Trophoblast cell (in vitro differentiated cells and primary cell): Measurements from ENCODE around the gene CBX2.

Experiments
- DNase-seq, 2 donors: peaks; one replicate each; pipeline ENCODE4 v3.0.0-alpha.2; 2016
- H2AFZ ChIP-seq: 2 replicates; pipeline ENCODE4 v1.6.1; 2013; ENCODE audit warnings: low read length, moderate library complexity, mild to moderate bottlenecking; ENCODE audit not compliant: insufficient read depth, poor library complexity
- H2AK5ac ChIP-seq: 2 replicates; pipeline ENCODE4 v1.6.1; 2013; ENCODE audit warnings: mild to moderate bottlenecking, low read length
- H2BK120ac ChIP-seq: 2 replicates; pipeline ENCODE4 v1.6.1; 2013; ENCODE audit warnings: low read length, mild to moderate bottlenecking, moderate library complexity; ENCODE audit not compliant: insufficient read depth, poor library complexity
- H2BK12ac ChIP-seq: 2 replicates; pipeline ENCODE4 v1.6.1; 2013; ENCODE audit warnings: mild to moderate bottlenecking, low read length, moderate library complexity
- H2BK5ac ChIP-seq: 2 replicates; pipeline ENCODE4 v1.6.1; 2013; ENCODE audit warnings: low read length, low read depth, moderate library complexity, mild to moderate bottlenecking; ENCODE audit not compliant: poor library complexity
- H3K14ac ChIP-seq: 2 replicates; pipeline ENCODE4 v1.6.1; 2013; ENCODE audit warnings: mild to moderate bottlenecking, low read length
- H3K18ac ChIP-seq: 2 replicates; pipeline ENCODE4 v1.6.1; 2013; ENCODE audit warnings: mild to moderate bottlenecking, low read length
- H3K23ac ChIP-seq: 2 replicates; pipeline ENCODE4 v1.6.1; 2013; ENCODE audit warnings: low read length
- H3K27ac ChIP-seq: 2 replicates; pipeline ENCODE4 v1.5.1; 2013; ENCODE audit warnings: low read depth, mild to moderate bottlenecking, inconsistent platforms, low read length, moderate library complexity
- H3K27me3 ChIP-seq: 2 replicates; pipeline ENCODE4 v1.6.1; 2013; ENCODE audit warnings: inconsistent platforms, mild to moderate bottlenecking, low read length, moderate library complexity; ENCODE audit not compliant: insufficient read depth
- H3K36me3 ChIP-seq, 2 experiments: 1 replicate in 1 of 2; 2 replicates in 1 of 2; pipeline ENCODE4 v1.6.1; 2013; ENCODE audit warnings: low read length in 2 of 2, mild to moderate bottlenecking in 2 of 2, moderate library complexity in 1 of 2; ENCODE audit not compliant: insufficient read depth in 2 of 2, control insufficient read depth in 1 of 2
- H3K4ac ChIP-seq: 2 replicates; pipeline ENCODE4 v1.6.1; 2013; ENCODE audit warnings: low read depth, mild to moderate bottlenecking, low read length, moderate library complexity
- H3K4me1 ChIP-seq, 2 experiments: 1 replicate in 1 of 2; 2 replicates in 1 of 2; pipeline ENCODE4 v1.6.1; 2013; ENCODE audit warnings: low read length in 2 of 2, mild to moderate bottlenecking in 2 of 2, moderate library complexity in 1 of 2; ENCODE audit not compliant: insufficient read depth in 2 of 2, control insufficient read depth in 1 of 2
- H3K4me2 ChIP-seq: 2 replicates; pipeline ENCODE4 v1.6.1; 2013; ENCODE audit warnings: inconsistent platforms, mild to moderate bottlenecking, low read length, moderate library complexity
- H3K4me3 ChIP-seq: 2 replicates; pipeline ENCODE4 v1.5.1; 2013; ENCODE audit warnings: mild to moderate bottlenecking, low read depth, low read length, inconsistent platforms
- H3K79me1 ChIP-seq: one replicate; pipeline ENCODE4 v1.6.1; 2013; ENCODE audit warnings: low read length
- H3K79me2 ChIP-seq: 2 replicates; pipeline ENCODE4 v1.6.1; 2013; ENCODE audit warnings: low read length, mild to moderate bottlenecking; ENCODE audit not compliant: control insufficient read depth, insufficient read depth, poor library complexity
- H3K9ac ChIP-seq: 2 replicates; pipeline ENCODE4 v1.6.1; 2013; ENCODE audit warnings: mild to moderate bottlenecking, low read length
- H3K9me3 ChIP-seq: 2 replicates; pipeline ENCODE4 v1.6.1; 2013; ENCODE audit warnings: low read depth, mild to moderate bottlenecking, control low read depth, inconsistent platforms, low read length; ENCODE audit not compliant: insufficient read depth
- H4K12ac ChIP-seq: 2 replicates; pipeline ENCODE4 v1.6.1; 2013; ENCODE audit warnings: low read depth, mild to moderate bottlenecking, low read length, moderate library complexity
- H4K8ac ChIP-seq: 2 replicates; pipeline ENCODE4 v1.6.1; 2013; ENCODE audit warnings: low read depth, mild to moderate bottlenecking, low read length, moderate library complexity
- H4K91ac ChIP-seq: one replicate; pipeline ENCODE4 v1.6.1; 2013; ENCODE audit warnings: low read depth, mild to moderate bottlenecking, low read length, moderate library complexity
- WGBS: extraction: QIAGEN DNeasy Blood & Tissue Kit; methylation state at CpG from one replicate; pipeline ENCODE4 v1.1.7; 2013; ENCODE audit warnings: missing lambda C conversion rate; ENCODE audit not compliant: insufficient read length, insufficient coverage; ENCODE audit errors: extremely low coverage; 5-methylcytosine and 5-hydroxymethylcytosine counted together

CBX2 gene

DNA sequence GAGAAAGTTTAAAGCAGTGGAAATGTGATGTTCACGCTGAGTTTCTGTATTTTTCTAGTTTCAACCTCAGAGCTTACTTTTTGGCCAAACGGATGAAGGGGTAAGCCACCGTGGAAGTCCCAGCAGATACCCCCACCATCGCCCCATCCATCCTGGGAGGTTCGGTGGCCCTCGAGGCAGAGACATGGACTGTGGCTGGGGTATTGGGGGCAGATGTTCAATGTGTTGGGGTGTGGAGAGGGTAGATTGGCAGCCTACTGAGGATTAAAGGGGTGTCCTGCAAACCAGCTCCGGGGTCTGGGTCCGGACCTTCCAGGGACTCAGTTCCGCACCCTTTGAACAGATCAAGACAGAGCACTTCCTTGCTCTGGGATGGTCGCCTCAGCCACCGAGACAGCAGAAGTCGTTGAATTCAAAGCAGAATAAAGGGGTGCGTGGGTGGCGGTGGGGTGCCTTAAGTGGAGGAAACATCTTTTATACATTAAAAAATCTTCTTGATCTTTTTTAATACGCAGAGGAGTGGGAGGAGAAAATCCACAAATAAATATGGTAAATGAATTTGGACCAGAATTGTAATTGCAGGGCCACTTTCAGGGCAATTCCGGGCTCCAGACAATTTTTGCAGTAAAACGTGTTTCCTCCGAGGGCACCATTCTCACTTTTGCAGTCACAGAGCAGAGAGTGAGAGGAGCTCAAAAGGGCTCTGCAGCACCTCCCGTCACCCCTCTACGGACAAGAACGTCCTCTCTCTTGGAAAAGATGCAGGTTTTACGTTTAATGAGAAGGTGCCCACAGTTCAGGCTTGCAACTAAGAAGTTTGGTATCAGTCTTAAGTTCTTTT is 27.1 kb downstream of the CBX2 start:
- Histone ChIP-seq H2BK5ac (no peak overlapping the region), H3K9ac (no peak overlapping the region), H3K79me1 (peaks cover 3% of the 10 kb centered on the region), H2AFZ (no peak overlapping the region), H3K27me3 (peaks cover 93% of the 10 kb centered on the region), H3K36me3 (no peaks in the 10 kb centered on the region), H3K79me2 (no peaks in the 10 kb centered on the region), H4K91ac (no peak overlapping the region), H3K23ac (no peak overlapping the region), H3K14ac (no peak overlapping the region), H3K9me3 (peaks cover 19% of the 10 kb centered on the region), H3K4ac (no peak overlapping the region), H4K12ac (no peak overlapping the region), H2BK12ac (no peak overlapping the region), H3K18ac (no peak overlapping the region), H3K4me3 (no peak overlapping the region), H3K27ac (no peak overlapping the region), H2AK5ac (no peak overlapping the region), H3K4me2 (no peak overlapping the region), H2BK120ac (no peak overlapping the region), H3K4me1 (peaks cover 9 to 15% of the 10 kb centered on the region in 2 experiments), H4K8ac (no peak overlapping the region)
- no peak for DNase-seq
- WGBS = no CpG with 5 or more reads among the region's 22 CpGs

GRCh38 chr17:79806446-79806760 is 28.5 kb downstream of the CBX2 start:
- no peak overlapping the region for H3K9ac ChIP-seq
- DNase-seq = no peak
- H3K4ac ChIP-seq = no peak overlapping the region
- H2AK5ac ChIP-seq = no peak overlapping the region
- no peaks in the 10 kb centered on the region for H3K79me2 ChIP-seq
- peaks cover 6% of the 10 kb centered on the region for H3K79me1 ChIP-seq
- no peak overlapping the region for H3K14ac ChIP-seq
- H4K91ac ChIP-seq = no peak overlapping the region
- peaks cover 90% of the 10 kb centered on the region for H3K27me3 ChIP-seq
- peaks cover 21% of the 10 kb centered on the region for H3K9me3 ChIP-seq
- H3K23ac ChIP-seq = no peak overlapping the region
- WGBS = no CpG with 5 or more reads among the region's 4 CpGs
- H4K8ac ChIP-seq = no peak overlapping the region
- no peaks in the 10 kb centered on the region for H3K36me3 ChIP-seq
- no peak overlapping the region for H2BK5ac ChIP-seq
- H2BK120ac ChIP-seq = no peak overlapping the region
- no peak overlapping the region for H2BK12ac ChIP-seq
- no peak overlapping the region for H3K18ac ChIP-seq
- no peak overlapping the region for H4K12ac ChIP-seq
- peaks cover 7 to 15% of the 10 kb centered on the region in 2 experiments for H3K4me1 ChIP-seq
- H3K4me3 ChIP-seq = no peak overlapping the region
- no peak overlapping the region for H2AFZ ChIP-seq
- no peak overlapping the region for H3K27ac ChIP-seq
- no peak overlapping the region for H3K4me2 ChIP-seq

GRCh38 chr17:79806863-79807720 is 29.1 kb downstream of the CBX2 start:
- Histone ChIP-seq H4K8ac (no peak overlapping the region), H3K27ac (no peak overlapping the region), H3K79me1 (peaks cover 6% of the 10 kb centered on the region), H3K36me3 (no peaks in the 10 kb centered on the region), H3K4me3 (no peak overlapping the region), H3K18ac (no peak overlapping the region), H4K91ac (no peak overlapping the region), H3K27me3 (peaks cover 90% of the 10 kb centered on the region), H2BK12ac (no peak overlapping the region), H3K9ac (no peak overlapping the region), H2AK5ac (no peak overlapping the region), H2BK120ac (no peak overlapping the region), H4K12ac (no peak overlapping the region), H3K79me2 (no peaks in the 10 kb centered on the region), H3K4ac (no peak overlapping the region), H2BK5ac (no peak overlapping the region), H3K9me3 (peaks cover 21% of the 10 kb centered on the region), H3K4me2 (no peak overlapping the region), H3K23ac (no peak overlapping the region), H3K4me1 (peaks cover 7 to 17% of the 10 kb centered on the region in 2 experiments), H3K14ac (no peak overlapping the region), H2AFZ (no peak overlapping the region)
- DNase-seq = no peak
- WGBS = no CpG with 5 or more reads among the region's 13 CpGs

DNA sequence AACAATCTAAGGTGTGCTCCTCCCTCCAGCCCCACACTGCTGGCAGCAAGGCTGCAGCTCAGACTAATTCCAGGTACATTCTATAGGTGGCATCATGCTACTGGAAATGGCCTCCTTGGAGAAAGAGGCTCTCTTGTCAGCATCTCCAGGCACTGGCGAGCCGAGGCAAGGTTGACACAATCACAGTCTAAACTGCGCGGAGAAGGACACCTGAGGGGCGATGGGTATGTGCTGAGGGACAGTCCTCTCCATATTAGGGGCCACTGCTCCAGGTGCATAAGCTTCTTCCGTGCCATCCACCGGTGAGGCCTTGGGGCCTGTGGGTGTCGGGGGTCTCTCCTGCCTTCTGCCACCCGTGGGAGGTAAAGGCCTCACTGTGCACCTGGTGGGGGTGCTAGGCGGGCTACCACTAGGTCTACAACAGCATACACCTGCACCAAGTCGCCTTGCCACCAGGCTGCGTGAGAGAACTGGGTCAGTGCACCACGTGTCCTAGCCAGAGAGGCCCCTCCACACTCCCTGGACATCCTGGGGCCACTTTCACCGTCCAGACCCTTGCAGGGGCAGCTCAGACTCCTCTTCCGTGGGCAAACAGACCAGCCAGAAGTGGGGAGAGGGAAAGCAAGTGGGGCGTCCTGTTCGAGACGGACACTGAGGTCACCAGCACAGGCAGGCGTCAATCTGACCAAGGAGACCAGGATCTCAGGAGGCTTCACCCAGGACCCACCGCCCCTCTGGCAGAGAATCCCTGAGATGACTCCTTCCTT is 31.0 kb downstream of the CBX2 start:
- Histone ChIP-seq H4K8ac (no peak overlapping the region), H3K4me1 (peaks cover 11 to 20% of the 10 kb centered on the region in 2 experiments), H3K14ac (peak overlapping the region; percentile 56), H2BK120ac (peak overlapping the region; percentile 15), H3K23ac (no peak overlapping the region), H3K79me1 (peaks cover 8% of the 10 kb centered on the region), H3K36me3 (no peaks in the 10 kb centered on the region), H3K27me3 (peaks cover 84% of the 10 kb centered on the region), H3K4ac (no peak overlapping the region), H2BK5ac (no peak overlapping the region), H3K9ac (no peak overlapping the region), H3K4me2 (no peak overlapping the region), H2BK12ac (peak overlapping the region; percentile 37), H3K9me3 (peaks cover 17% of the 10 kb centered on the region), H3K18ac (no peak overlapping the region), H4K91ac (no peak overlapping the region), H2AFZ (no peak overlapping the region), H2AK5ac (peak overlapping the region; percentile 6), H3K79me2 (no peaks in the 10 kb centered on the region), H4K12ac (no peak overlapping the region), H3K4me3 (no peak overlapping the region), H3K27ac (no peak overlapping the region)
- DNase-seq = peak; percentile 45 to 69
- no CpG with 5 or more reads among the region's 20 CpGs for WGBS
